WTC11 (cell line): ENCODE data around the gene NTRK2. TPM values are rescaled to one million over a fixed set of nuclear protein-coding genes. Genes with fewer than 3 reads are reported as not detected.

Experiments
- ETV6 ChIP-seq: sonication (generic); formaldehyde crosslinking; IDR thresholded peaks from 2 replicates; pipeline ENCODE4 v1.8.1; 2022; ENCODE audit warnings: mild to moderate bottlenecking, missing genetic modification reagents
- FOXJ3 ChIP-seq: sonication (generic); formaldehyde crosslinking; IDR thresholded peaks from 2 replicates; pipeline ENCODE4 v1.9.0; 2021; ENCODE audit warnings: missing genetic modification reagents, mild to moderate bottlenecking, borderline replicate concordance
- FOXP1 ChIP-seq: sonication (generic); formaldehyde crosslinking; IDR thresholded peaks from 2 replicates; pipeline ENCODE4 v1.8.0; 2022; ENCODE audit warnings: missing genetic modification reagents, mild to moderate bottlenecking, moderate library complexity, borderline replicate concordance
- JAZF1 ChIP-seq: fragments of 250-450 bp; sonication (Bioruptor Pico); IDR thresholded peaks from 2 replicates; pipeline ENCODE4 v1.9.0; 2021; ENCODE audit warnings: moderate library complexity, mild to moderate bottlenecking, inconsistent platforms
- JUN ChIP-seq: sonication (generic); formaldehyde crosslinking; IDR thresholded peaks from 2 replicates; pipeline ENCODE4 v1.8.0; 2023; ENCODE audit warnings: mild to moderate bottlenecking, missing genetic modification reagents
- MYBL2 ChIP-seq: sonication (generic); formaldehyde crosslinking; IDR thresholded peaks from 2 replicates; pipeline ENCODE4 v1.8.1; 2023; ENCODE audit warnings: mild to moderate bottlenecking, moderate library complexity, missing genetic modification reagents
- NFATC4 ChIP-seq: fragments of 250-450 bp; sonication (Bioruptor Pico); IDR thresholded peaks from 2 replicates; pipeline ENCODE4 v1.9.0; 2021; ENCODE audit warnings: mild to moderate bottlenecking
- NFE2L1 ChIP-seq: sonication (generic); formaldehyde crosslinking; IDR thresholded peaks from 2 replicates; pipeline ENCODE4 v1.8.1; 2023; ENCODE audit warnings: missing genetic modification reagents
- PRRX2 ChIP-seq: fragments of 250-450 bp; sonication (Bioruptor Pico); IDR thresholded peaks from 2 replicates; pipeline ENCODE4 v1.8.0; 2021; ENCODE audit warnings: mild to moderate bottlenecking
- RELA ChIP-seq: sonication (generic); formaldehyde crosslinking; IDR thresholded peaks from 2 replicates; pipeline ENCODE4 v1.8.1; 2022; ENCODE audit warnings: missing genetic modification reagents, mild to moderate bottlenecking, borderline replicate concordance
- SMAD4 ChIP-seq: sonication (generic); formaldehyde crosslinking; IDR thresholded peaks from 2 replicates; pipeline ENCODE4 v1.8.0; 2022; ENCODE audit warnings: mild to moderate bottlenecking, missing genetic modification reagents
- SOX15 ChIP-seq: fragments of 250-450 bp; sonication (Bioruptor Pico); IDR thresholded peaks from 2 replicates; pipeline ENCODE4 v1.9.0; 2021; ENCODE audit warnings: mild to moderate bottlenecking
- SP1 ChIP-seq: sonication (generic); formaldehyde crosslinking; conservative IDR thresholded peaks from 2 replicates; pipeline ENCODE4 v1.8.1; 2022; ENCODE audit warnings: missing genetic modification reagents
- TCF7 ChIP-seq: sonication (generic); formaldehyde crosslinking; IDR thresholded peaks from 2 replicates; pipeline ENCODE4 v1.8.0; 2022; ENCODE audit warnings: mild to moderate bottlenecking, low read depth, missing genetic modification reagents, moderate library complexity
- TEAD1 ChIP-seq: sonication (generic); formaldehyde crosslinking; IDR thresholded peaks from 2 replicates; pipeline ENCODE4 v1.8.0; 2022; ENCODE audit warnings: mild to moderate bottlenecking, missing genetic modification reagents
- TEAD4 ChIP-seq: sonication (generic); formaldehyde crosslinking; IDR thresholded peaks from 2 replicates; pipeline ENCODE4 v1.8.0; 2022; ENCODE audit warnings: mild to moderate bottlenecking, missing genetic modification reagents
- ZBTB21 ChIP-seq: sonication (generic); formaldehyde crosslinking; IDR thresholded peaks from 2 replicates; pipeline ENCODE4 v1.8.1; 2023; ENCODE audit warnings: mild to moderate bottlenecking, missing genetic modification reagents, borderline replicate concordance
- ZNF121 ChIP-seq: sonication (generic); formaldehyde crosslinking; IDR thresholded peaks from 2 replicates; pipeline ENCODE4 v1.8.0; 2023; ENCODE audit warnings: missing genetic modification reagents
- ZNF263 ChIP-seq: sonication (generic); formaldehyde crosslinking; IDR thresholded peaks from 2 replicates; pipeline ENCODE4 v1.8.1; 2022; ENCODE audit warnings: low read depth, mild to moderate bottlenecking, moderate library complexity, missing genetic modification reagents
- ZNF396 ChIP-seq: fragments of 250-450 bp; sonication (Bioruptor Pico); IDR thresholded peaks from 2 replicates; pipeline ENCODE4 v1.8.0; 2021; ENCODE audit warnings: mild to moderate bottlenecking, moderate library complexity, borderline replicate concordance
- ZNF416 ChIP-seq: fragments of 250-450 bp; sonication (Bioruptor Pico); IDR thresholded peaks from 2 replicates; pipeline ENCODE4 v1.9.0; 2021; ENCODE audit warnings: mild to moderate bottlenecking, inconsistent platforms
- ZNF671 ChIP-seq: fragments of 250-450 bp; sonication (Bioruptor Pico); IDR thresholded peaks from 2 replicates; pipeline ENCODE4 v1.8.0; 2021; ENCODE audit warnings: mild to moderate bottlenecking
- total RNA-seq: library from RNA; stranded (reverse); gene quantifications from 3 replicates; pipeline ENCODE4 v1.2.3, GENCODE V29; 2021
- TF ChIP-seq, protein P1 (sequence below): sonication (generic); formaldehyde crosslinking; IDR thresholded peaks from 2 replicates; pipeline ENCODE4 v1.8.1; 2022; ENCODE audit warnings: low read depth, missing genetic modification reagents, borderline replicate concordance
- TF ChIP-seq, protein P2 (sequence below): fragments of 200-600 bp; IDR thresholded peaks from 2 replicates; pipeline ENCODE4 v1.8.0; 2022; ENCODE audit warnings: antibody characterized with exemption
- TF ChIP-seq, protein P3 (sequence below): sonication (generic); formaldehyde crosslinking; IDR thresholded peaks from 2 replicates; pipeline ENCODE4 v1.8.1; 2022; ENCODE audit warnings: low read depth, mild to moderate bottlenecking, moderate library complexity, missing genetic modification reagents, borderline replicate concordance
- TF ChIP-seq, protein P4 (sequence below): sonication (generic); formaldehyde crosslinking; IDR thresholded peaks from 2 replicates; pipeline ENCODE4 v1.8.1; 2023; ENCODE audit warnings: mild to moderate bottlenecking, missing genetic modification reagents, moderate library complexity
- TF ChIP-seq, protein P5 (sequence below): sonication (generic); formaldehyde crosslinking; IDR thresholded peaks from 2 replicates; pipeline ENCODE4 v1.8.0; 2022; ENCODE audit warnings: mild to moderate bottlenecking, missing genetic modification reagents
- TF ChIP-seq, protein P6 (sequence below): fragments of 250-450 bp; sonication (Bioruptor Pico); IDR thresholded peaks from 2 replicates; pipeline ENCODE4 v1.9.0; 2021; ENCODE audit warnings: moderate library complexity, mild to moderate bottlenecking, inconsistent platforms, borderline replicate concordance
- TF ChIP-seq, protein P7 (sequence below): fragments of 250-450 bp; sonication (Bioruptor Pico); IDR thresholded peaks from 2 replicates; pipeline ENCODE4 v2.1.2; 2022; ENCODE audit warnings: mild to moderate bottlenecking, moderate library complexity
- TF ChIP-seq, protein P8 (sequence below): sonication (generic); formaldehyde crosslinking; IDR thresholded peaks from 2 replicates; pipeline ENCODE4 v1.8.1; 2022; ENCODE audit warnings: mild to moderate bottlenecking, missing genetic modification reagents, moderate library complexity, borderline replicate concordance

NTRK2 gene
- total RNA-seq, 1 experiment from 2014 or later, result 0.02 TPM

DNA sequence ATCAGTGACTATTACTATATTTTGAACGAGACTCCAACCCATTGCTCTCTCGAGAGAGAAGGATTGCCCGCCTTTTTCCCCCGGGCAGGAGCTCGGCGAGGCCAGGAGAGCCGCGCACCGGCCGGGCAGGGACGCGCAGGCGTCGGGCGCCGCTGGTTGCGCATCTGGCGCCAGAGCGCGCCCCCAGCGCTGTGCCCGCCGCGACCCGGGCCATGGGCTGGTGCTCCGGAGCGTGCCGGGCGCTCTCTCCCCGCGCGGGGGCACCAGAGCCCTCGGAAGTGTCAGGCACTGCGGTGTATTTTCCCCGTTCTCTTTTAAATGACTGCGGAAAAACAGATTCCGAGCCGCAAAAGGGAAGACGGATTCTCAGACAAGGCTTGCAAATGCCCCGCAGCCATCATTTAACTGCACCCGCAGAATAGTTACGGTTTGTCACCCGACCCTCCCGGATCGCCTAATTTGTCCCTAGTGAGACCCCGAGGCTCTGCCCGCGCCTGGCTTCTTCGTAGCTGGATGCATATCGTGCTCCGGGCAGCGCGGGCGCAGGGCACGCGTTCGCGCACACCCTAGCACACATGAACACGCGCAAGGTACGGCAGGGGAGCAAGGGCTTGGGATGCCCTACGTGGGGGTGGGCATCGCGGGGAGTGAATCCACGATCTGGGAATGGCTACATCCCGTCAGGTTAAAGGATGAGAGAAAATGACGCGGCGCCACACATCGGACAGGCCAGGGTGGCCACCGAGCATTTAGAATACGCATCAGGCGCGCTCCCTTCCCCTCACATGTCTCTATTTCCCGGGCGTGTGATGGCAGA is 1.1 kb upstream of the NTRK2 start (continued):
- peak; percentile 61; the same call in 1 of the 2 replicates for TF ChIP-seq FOXP1
- TF ChIP-seq ZNF121 (CRISPR knock-in tag), result no peak
- no peak for TF ChIP-seq RELA (CRISPR knock-in tag)
- TF ChIP-seq SMAD4 (CRISPR knock-in tag), result no peak
- no peak for TF ChIP-seq TCF7
- no peak for TF ChIP-seq ZNF396 (CRISPR knock-in tag)
- TF ChIP-seq, protein P1, sequence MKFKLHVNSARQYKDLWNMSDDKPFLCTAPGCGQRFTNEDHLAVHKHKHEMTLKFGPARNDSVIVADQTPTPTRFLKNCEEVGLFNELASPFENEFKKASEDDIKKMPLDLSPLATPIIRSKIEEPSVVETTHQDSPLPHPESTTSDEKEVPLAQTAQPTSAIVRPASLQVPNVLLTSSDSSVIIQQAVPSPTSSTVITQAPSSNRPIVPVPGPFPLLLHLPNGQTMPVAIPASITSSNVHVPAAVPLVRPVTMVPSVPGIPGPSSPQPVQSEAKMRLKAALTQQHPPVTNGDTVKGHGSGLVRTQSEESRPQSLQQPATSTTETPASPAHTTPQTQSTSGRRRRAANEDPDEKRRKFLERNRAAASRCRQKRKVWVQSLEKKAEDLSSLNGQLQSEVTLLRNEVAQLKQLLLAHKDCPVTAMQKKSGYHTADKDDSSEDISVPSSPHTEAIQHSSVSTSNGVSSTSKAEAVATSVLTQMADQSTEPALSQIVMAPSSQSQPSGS, result no peak
- TF ChIP-seq TEAD4, result no peak
- TF ChIP-seq NFATC4 (CRISPR knock-in tag), result no peak
- TF ChIP-seq PRRX2 (CRISPR knock-in tag), result no peak
- no peak; the same call in 1 of the 2 replicates for TF ChIP-seq TEAD1 (CRISPR knock-in tag)
- TF ChIP-seq ZNF416 (CRISPR knock-in tag), result no peak
- TF ChIP-seq MYBL2, result no peak
- TF ChIP-seq NFE2L1 (CRISPR knock-in tag), result no peak
- TF ChIP-seq FOXJ3 (CRISPR knock-in tag), result no peak
- TF ChIP-seq, protein P2, sequence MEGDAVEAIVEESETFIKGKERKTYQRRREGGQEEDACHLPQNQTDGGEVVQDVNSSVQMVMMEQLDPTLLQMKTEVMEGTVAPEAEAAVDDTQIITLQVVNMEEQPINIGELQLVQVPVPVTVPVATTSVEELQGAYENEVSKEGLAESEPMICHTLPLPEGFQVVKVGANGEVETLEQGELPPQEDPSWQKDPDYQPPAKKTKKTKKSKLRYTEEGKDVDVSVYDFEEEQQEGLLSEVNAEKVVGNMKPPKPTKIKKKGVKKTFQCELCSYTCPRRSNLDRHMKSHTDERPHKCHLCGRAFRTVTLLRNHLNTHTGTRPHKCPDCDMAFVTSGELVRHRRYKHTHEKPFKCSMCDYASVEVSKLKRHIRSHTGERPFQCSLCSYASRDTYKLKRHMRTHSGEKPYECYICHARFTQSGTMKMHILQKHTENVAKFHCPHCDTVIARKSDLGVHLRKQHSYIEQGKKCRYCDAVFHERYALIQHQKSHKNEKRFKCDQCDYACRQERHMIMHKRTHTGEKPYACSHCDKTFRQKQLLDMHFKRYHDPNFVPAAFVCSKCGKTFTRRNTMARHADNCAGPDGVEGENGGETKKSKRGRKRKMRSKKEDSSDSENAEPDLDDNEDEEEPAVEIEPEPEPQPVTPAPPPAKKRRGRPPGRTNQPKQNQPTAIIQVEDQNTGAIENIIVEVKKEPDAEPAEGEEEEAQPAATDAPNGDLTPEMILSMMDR, result peak; percentile 58
- TF ChIP-seq, protein P3, sequence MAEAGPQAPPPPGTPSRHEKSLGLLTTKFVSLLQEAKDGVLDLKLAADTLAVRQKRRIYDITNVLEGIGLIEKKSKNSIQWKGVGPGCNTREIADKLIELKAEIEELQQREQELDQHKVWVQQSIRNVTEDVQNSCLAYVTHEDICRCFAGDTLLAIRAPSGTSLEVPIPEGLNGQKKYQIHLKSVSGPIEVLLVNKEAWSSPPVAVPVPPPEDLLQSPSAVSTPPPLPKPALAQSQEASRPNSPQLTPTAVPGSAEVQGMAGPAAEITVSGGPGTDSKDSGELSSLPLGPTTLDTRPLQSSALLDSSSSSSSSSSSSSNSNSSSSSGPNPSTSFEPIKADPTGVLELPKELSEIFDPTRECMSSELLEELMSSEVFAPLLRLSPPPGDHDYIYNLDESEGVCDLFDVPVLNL, result no peak
- 0 out of 2 replicates have a peak, but pooled peaks have one; percentile 34 for TF ChIP-seq JUN
- TF ChIP-seq, protein P4, sequence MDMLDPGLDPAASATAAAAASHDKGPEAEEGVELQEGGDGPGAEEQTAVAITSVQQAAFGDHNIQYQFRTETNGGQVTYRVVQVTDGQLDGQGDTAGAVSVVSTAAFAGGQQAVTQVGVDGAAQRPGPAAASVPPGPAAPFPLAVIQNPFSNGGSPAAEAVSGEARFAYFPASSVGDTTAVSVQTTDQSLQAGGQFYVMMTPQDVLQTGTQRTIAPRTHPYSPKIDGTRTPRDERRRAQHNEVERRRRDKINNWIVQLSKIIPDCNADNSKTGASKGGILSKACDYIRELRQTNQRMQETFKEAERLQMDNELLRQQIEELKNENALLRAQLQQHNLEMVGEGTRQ (CRISPR knock-in tag), result no peak
- peak; percentile 54; the same call in 1 of the 2 replicates for TF ChIP-seq ETV6 (CRISPR knock-in tag)
- TF ChIP-seq, protein P5, sequence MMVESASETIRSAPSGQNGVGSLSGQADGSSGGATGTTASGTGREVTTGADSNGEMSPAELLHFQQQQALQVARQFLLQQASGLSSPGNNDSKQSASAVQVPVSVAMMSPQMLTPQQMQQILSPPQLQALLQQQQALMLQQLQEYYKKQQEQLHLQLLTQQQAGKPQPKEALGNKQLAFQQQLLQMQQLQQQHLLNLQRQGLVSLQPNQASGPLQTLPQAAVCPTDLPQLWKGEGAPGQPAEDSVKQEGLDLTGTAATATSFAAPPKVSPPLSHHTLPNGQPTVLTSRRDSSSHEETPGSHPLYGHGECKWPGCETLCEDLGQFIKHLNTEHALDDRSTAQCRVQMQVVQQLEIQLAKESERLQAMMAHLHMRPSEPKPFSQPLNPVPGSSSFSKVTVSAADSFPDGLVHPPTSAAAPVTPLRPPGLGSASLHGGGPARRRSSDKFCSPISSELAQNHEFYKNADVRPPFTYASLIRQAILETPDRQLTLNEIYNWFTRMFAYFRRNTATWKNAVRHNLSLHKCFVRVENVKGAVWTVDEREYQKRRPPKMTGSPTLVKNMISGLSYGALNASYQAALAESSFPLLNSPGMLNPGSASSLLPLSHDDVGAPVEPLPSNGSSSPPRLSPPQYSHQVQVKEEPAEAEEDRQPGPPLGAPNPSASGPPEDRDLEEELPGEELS, result 0 out of 2 replicates have a peak, but pooled peaks have one; percentile 27
- no peak for TF ChIP-seq ZBTB21 (CRISPR knock-in tag)
- TF ChIP-seq, protein P6, sequence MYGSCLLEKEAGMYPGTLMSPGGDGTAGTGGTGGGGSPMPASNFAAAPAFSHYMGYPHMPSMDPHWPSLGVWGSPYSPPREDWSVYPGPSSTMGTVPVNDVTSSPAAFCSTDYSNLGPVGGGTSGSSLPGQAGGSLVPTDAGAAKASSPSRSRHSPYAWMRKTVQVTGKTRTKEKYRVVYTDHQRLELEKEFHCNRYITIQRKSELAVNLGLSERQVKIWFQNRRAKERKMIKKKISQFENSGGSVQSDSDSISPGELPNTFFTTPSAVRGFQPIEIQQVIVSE (CRISPR knock-in tag), result no peak
- TF ChIP-seq SOX15, result no peak
- no peak for TF ChIP-seq ZNF263 (CRISPR knock-in tag)
- TF ChIP-seq JAZF1 (CRISPR knock-in tag), result no peak
- TF ChIP-seq, protein P7, sequence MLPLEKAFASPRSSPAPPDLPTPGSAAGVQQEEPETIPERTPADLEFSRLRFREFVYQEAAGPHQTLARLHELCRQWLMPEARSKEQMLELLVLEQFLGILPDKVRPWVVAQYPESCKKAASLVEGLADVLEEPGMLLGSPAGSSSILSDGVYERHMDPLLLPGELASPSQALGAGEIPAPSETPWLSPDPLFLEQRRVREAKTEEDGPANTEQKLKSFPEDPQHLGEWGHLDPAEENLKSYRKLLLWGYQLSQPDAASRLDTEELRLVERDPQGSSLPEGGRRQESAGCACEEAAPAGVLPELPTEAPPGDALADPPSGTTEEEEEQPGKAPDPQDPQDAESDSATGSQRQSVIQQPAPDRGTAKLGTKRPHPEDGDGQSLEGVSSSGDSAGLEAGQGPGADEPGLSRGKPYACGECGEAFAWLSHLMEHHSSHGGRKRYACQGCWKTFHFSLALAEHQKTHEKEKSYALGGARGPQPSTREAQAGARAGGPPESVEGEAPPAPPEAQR, result no peak
- no peak for TF ChIP-seq ZNF671 (CRISPR knock-in tag)
- TF ChIP-seq, protein P8, sequence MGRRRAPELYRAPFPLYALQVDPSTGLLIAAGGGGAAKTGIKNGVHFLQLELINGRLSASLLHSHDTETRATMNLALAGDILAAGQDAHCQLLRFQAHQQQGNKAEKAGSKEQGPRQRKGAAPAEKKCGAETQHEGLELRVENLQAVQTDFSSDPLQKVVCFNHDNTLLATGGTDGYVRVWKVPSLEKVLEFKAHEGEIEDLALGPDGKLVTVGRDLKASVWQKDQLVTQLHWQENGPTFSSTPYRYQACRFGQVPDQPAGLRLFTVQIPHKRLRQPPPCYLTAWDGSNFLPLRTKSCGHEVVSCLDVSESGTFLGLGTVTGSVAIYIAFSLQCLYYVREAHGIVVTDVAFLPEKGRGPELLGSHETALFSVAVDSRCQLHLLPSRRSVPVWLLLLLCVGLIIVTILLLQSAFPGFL, result no peak
- peak; percentile 41; the same call in 1 of the 2 replicates for TF ChIP-seq SP1
